ENCODE data around the gene TRIM69.
"Not testable (repeated sequence)": the region's sequence is repeated elsewhere in the genome, so short reads cannot be mapped to it uniquely, and the experiment has no call there.

The TRIM69 gene

DNA sequence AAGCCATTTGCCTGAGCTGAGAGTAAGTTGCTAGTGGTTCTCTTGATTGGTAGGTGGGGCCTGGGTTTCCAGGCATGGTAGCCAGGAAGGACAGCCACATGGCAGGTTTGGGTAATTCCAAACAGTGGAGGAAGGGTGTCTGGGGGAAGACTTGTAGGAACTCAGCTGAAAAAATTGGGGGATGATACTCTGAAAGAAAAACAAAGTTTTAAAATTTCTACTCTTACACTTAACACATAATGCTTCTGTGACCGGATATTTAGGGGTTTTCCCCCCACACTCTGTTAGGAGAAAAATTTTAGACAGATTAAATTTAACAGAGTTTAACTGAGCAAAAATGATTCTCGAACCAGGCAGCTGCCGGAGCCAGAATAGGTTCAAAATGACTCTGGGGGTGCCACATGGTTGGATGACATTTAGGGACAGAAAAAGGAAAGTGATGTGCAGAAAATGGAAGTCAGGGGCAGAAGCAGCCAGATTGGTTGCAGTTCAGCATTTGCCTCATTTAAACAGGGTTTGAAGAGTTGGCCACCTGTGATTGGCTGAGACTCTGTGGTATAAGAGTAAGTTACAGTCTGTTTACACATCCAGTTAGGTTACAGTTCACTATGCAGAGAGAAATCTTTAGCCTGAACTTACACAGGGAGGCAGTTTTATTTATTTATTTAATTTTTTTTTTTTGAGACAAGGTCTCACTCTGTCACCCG, 16.9 kb upstream of the TRIM69 start:
- no peak overlapping the region for H3K27ac ChIP-seq
- intact Hi-C loops (cut with DNase I; ENCODE audit: low total_unique reads), result no loop called here
- H3K36me3 ChIP-seq, result peaks cover 38 to 41% (median 40%) of the 10 kb centered on the region in 3 donors
- no peaks in the 10 kb centered on the region for H3K9me3 ChIP-seq
- H3K4me1 ChIP-seq, result peaks cover 0 to 5% (median 2%) of the 10 kb centered on the region in 4 donors
- no peak overlapping the region for H3K4me3 ChIP-seq
- no peak for TF ChIP-seq CTCF (IDR thresholded peaks at IDR 0.05)
- no peak for DNase-seq
- no peaks in the 10 kb centered on the region for H3K27me3 ChIP-seq

- H3K27ac ChIP-seq; DNase-seq; H3K4me1 ChIP-seq; intact Hi-C loops (cut with DNase I; ENCODE audit: low total_unique reads); H3K9me3 ChIP-seq; H3K27me3 ChIP-seq; H3K4me3 ChIP-seq: not testable (repeated sequence)
- H3K36me3 ChIP-seq, result peaks cover 38 to 41% (median 40%) of the 10 kb centered on the region in 3 donors
Observed at GRCh38 chr15:44720000-44720435, 16.3 kb upstream of the TRIM69 start.

- no peak for DNase-seq
- H3K9me3 ChIP-seq, result no peaks in the 10 kb centered on the region
- intact Hi-C loops (cut with DNase I; ENCODE audit: low total_unique reads), result no loop called here
- H3K27ac ChIP-seq, result no peak overlapping the region
- no peaks in the 10 kb centered on the region for H3K4me1 ChIP-seq
- no peaks in the 10 kb centered on the region for H3K27me3 ChIP-seq
- no peak for TF ChIP-seq CTCF (IDR thresholded peaks at IDR 0.05)
- peaks cover 32 to 35% (median 34%) of the 10 kb centered on the region in 3 donors for H3K36me3 ChIP-seq
- H3K4me3 ChIP-seq, result no peak overlapping the region
Observed at GRCh38 chr15:44720460-44721176, 15.7 kb upstream of the TRIM69 start.

GRCh38 chr15:44722011-44722410, 14.3 kb upstream of the TRIM69 start:
- Histone ChIP-seq H3K9me3 (no peaks in the 10 kb centered on the region), H3K4me1 (peaks cover 0 to 10% (median 0%) of the 10 kb centered on the region in 4 donors), H3K27ac (no peak overlapping the region), H3K27me3 (no peaks in the 10 kb centered on the region), H3K4me3 (no peak overlapping the region), H3K36me3 (peaks cover 18 to 21% (median 20%) of the 10 kb centered on the region in 3 donors)
- intact Hi-C loops (cut with DNase I; ENCODE audit: low total_unique reads), result no loop called here
- no peak for TF ChIP-seq CTCF (IDR thresholded peaks at IDR 0.05)
- DNase-seq, result no peak

GRCh38 chr15:44726136-44726535, 10.2 kb upstream of the TRIM69 start:
- H3K4me3 ChIP-seq, result no peak overlapping the region
- intact Hi-C loops (cut with DNase I; ENCODE audit: low total_unique reads), result no loop called here
- H3K27ac ChIP-seq, result peak overlapping the region; percentile 93 to 95
- no peak for DNase-seq
- no peak for TF ChIP-seq CTCF (IDR thresholded peaks at IDR 0.05)
- H3K27me3 ChIP-seq, result no peaks in the 10 kb centered on the region
- peaks cover 0 to 37% (median 4%) of the 10 kb centered on the region in 4 donors for H3K4me1 ChIP-seq
- H3K9me3 ChIP-seq, result no peaks in the 10 kb centered on the region
- H3K36me3 ChIP-seq, result no peaks in the 10 kb centered on the region
